ENCODE results near the gene ANXA4.
"Not testable (repeated sequence)": the region's sequence is repeated elsewhere in the genome, so short reads cannot be mapped to it uniquely, and the experiment has no call there.

The ANXA4 gene

DNA sequence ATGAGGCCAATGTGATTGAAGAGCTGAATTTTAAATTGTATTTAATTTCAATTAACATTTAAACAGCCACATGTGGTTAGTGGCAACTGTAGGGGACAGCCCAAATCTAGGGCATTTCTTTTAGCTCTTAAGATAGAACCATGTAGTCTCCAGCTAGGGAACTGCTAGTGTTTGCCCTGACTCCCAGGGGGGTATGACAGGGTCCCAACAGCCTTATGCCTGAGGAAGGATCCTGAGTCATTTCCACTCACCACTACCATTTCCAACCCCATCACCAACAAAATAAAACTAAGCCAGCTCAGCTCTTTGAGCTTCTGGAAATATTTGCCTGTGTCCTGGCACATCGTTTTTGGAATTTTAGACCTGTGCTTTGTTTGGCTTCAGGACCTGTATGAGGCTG is 73.8 kb downstream of the ANXA4 start:
- DNase-seq, result no peak

DNA sequence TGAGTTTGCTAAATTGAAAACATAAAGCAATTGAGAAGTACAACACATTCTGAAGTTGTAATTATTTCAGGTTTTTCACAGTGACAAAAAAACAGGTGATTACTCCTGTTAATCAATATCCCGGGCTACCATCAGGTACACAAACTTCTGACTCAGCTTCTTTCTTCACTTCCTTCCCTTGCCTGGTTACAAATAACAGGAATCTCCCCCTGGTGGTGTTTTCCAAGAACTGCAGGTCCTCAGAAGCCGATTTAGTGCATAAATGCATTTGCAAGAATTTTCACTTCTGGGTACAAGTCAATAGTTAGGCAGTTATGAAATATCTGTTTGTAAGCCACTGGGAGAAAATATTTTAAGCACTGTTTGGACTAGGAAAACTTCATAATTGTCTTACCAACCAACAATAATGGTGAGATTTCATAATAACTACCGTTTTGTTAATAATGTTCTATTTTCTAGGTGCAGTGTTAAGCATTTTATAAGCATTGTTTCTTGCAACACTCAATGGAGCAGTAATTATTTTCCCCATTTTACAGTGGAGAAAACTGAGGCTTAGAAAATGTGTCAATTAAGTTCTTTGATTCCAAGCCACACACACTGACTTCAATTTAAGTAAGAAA is 75.1 kb downstream of the ANXA4 start:
- DNase-seq, result peak; percentile 73

DNA sequence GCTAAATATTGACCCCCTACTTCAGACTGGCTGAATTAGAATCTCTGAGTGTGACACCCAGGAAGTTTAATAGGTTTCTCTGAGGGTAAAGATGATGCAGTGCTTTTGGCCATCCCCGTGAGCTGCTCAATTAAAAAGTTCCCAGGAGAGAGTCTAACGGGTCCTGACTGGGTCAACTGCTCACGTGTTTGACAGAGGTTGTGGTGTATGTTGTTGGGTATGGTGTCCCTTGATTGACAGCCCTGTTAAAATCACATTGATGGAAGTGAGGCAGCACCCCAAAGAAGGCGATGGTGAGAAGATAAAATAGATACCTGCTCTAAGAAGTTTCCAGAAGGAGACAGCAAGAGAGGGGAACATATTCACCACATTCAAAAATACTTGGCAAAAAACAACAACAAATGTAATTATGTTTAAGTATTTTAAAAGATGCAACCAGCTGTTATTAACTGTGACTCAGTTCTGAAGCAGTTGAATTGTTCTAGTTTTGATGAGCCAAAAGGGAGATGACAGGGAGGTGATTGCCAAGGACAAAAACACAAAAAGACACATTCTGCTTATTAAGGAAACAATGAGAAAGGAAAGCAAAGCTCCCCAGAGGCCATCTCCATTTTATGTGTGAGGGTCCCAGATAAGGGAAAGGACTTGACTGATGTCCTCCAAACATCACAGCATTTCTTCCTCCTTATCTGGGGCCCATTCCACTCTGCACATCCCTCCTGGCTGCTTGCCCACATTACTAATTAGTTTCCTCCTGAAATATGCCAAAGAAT is 76.0 kb downstream of the ANXA4 start:
- DNase-seq, result no peak

- DNase-seq, result no peak
These were observed 86.0 kb downstream of the ANXA4 start for GRCh38 chr2:69827796-69828540.

DNA sequence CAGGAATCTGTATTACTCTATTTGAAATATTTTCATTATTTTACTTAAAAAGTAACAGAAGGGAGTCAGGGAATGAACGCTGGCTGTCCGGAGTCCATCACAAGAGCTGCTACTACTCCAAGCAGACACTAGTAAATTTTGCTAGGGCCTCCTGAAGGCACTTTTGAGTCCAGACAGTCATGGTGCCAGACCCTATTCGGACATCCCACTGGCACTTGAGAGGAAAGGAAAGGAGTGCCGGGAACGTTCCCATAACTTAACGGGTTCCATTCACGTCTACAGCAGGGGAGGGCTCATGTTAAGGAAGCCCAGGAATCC is 87.0 kb downstream of the ANXA4 start:
- DNase-seq, result no peak

- peak; percentile 93 for DNase-seq
These were observed 87.5 kb downstream of the ANXA4 start, which contains the start of gene GMCL1 for GRCh38 chr2:69829256-69830044. Gene GMCL1 (plus strand): TSS chr2:69829660. CDS start chr2:69829893, 233 bp downstream.

DNA sequence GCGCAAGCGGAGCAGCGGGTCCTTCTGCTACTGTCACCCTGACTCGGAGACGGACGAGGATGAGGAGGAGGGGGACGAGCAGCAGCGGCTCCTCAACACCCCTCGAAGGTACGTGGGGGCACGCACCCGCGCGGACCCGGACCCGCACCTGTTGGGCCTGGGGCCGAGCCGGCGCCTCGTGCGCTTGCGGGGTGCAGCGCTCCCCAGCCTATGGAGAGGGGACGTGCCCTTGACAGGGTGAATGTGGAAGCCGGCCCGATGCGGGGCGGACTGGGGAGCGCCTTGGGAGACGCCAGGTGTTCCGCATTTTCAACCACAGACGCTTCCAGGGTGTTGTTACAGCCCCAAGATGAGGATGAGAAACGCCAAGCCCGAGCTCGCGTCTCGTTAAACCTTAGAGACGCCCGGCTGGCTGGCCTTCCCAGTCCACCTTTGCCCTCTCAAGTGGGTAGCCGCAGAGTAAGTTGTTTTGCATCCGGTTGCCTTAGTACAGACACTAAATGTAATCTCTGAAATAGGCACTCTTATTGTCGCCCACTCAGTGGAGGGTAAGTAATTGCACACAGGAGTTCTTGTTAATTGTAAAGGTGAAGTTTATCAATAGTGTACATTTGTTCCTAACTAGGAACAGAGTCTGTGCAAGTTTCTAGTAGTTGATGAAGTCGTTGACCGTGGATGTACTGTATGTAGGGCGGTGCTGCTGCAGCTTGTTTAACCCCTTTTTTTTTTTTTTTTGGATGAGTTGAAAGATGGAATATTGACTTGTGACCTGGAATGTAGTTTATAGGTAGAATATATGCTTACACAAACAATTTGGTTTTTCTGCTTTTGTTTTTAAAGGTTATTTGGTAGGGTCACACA is 88.3 kb downstream of the ANXA4 start:
- peak; percentile 30 for DNase-seq

DNA sequence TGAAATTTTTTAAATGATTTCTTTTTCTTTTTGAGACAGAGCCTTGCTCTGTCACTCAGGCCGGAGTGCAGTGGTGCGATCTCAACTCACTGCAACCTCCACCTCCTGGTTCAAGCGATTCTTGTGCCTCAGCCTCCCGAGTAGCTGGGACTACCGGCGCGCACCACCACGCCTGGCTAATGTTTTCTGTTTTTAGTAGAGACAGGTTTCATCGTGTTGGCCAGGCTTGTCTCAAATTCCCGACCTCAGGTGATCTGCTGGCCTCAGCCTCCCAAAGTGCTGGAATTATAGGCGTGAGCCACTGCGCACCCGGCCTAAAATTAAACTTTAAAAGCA is 88.9 kb downstream of the ANXA4 start:
- DNase-seq, result not testable (repeated sequence)

DNA sequence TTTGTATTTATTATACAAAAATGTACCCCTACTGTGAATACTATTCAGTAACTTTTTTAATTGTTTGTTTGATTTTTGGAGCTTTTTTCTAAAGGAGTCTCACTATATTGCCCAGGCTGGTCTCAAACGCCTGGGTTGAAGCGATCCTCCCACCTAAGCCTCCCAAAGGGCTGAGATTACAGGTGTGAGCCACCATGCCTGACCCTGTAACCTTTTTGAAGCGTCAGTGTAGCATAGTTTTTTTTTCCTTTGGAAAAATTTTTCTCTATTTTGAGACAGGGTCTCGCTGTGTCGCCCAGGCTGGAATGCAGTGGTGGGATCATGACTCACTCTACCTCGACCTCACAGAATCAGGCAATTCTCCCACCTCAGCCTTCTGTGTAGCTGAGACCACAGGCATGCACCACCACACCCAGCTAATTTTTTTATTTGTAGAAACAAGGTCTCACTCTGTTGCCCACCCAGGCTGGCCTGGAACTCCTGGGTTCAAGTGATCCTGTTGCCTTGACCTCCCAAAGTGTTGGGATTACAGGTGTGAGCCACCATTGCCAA is 89.5 kb downstream of the ANXA4 start:
- DNase-seq, result no peak

- no peak for DNase-seq
These were observed 91.8 kb downstream of the ANXA4 start for GRCh38 chr2:69833752-69834151.

DNA sequence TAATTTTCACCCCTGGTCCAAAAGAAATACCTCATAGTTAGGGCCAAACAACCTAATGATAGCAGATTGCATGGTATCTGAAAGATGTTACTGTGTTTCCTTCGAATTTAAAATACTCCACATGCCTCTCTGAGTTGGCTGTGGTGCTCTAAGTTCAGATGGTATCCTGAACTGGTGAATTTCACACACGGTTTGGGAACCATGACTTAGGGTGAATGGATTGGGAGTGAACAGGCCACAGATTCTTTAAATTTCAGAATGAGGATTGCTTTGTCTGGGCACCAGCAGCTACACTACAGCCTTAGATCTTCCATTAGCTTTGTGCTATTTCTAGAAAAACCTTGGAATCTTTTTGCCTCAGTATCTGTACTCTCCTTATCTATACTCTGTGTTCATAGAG is 93.7 kb downstream of the ANXA4 start:
- no peak for DNase-seq

- DNase-seq, result no peak
These were observed 94.4 kb downstream of the ANXA4 start for GRCh38 chr2:69836316-69836715.

- DNase-seq, result no peak
These were observed 95.6 kb downstream of the ANXA4 start for GRCh38 chr2:69837533-69837932.

- no peak for DNase-seq
These were observed 102.1 kb downstream of the ANXA4 start for GRCh38 chr2:69843993-69844392.

DNA sequence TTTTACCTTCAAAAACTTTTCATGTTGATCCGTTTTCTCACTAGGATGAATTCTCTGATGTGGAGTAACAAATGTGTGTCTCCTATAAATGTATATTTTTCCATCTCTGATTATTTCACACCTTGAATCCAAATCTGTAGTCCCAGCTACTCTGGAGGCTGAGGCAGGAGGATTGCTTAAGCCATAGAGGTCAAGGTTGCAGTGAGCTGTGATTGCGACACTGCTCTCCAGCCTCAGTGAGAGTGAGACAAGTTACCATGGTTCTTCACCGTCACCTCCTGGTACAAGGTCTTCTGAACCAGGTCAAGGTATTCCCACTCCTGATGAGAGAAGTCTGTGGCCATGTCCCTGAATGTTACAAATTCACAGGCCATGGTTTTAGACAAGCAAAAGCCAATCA is 102.6 kb downstream of the ANXA4 start:
- no peak for DNase-seq

DNA sequence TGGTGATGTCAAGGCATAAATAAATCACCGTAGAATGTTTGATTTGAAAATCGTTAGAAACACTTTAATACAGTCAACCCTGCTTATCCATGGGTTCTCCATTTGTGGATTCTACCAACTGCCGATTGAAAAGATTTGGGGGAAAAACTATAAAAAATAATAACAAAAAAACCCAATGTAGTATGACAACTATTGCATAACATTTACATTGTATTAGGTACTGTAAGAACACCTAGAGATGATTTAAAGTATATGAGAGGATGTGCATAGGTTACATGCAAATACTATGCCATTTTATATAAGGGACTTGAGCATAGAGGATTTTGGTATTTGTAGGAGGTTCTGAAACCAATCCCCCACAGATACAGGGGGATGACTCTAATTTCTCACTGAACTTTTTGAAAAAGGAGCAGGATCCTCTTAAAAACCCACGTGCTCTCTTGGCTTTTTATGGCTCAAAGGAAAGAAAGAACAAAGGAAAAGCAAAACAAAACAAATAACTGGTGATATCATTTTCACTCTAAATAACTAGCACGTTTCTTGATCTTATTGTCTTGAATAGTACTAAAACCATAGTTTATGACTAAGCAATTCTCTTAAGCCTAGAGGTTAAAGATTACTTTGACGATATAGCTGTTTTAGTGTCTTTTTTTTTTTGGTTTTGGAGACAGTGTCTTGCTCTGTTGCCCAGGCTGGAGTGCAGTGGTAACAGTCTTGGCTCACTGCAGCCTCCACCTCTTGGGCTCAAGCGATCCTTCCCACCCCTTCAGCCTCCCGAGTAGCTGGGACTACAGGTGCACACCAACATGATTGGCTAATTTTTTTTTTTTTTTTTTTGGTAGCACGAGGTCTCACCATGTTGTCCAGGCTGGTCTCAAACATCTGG is 104.5 kb downstream of the ANXA4 start:
- no peak for DNase-seq

DNA sequence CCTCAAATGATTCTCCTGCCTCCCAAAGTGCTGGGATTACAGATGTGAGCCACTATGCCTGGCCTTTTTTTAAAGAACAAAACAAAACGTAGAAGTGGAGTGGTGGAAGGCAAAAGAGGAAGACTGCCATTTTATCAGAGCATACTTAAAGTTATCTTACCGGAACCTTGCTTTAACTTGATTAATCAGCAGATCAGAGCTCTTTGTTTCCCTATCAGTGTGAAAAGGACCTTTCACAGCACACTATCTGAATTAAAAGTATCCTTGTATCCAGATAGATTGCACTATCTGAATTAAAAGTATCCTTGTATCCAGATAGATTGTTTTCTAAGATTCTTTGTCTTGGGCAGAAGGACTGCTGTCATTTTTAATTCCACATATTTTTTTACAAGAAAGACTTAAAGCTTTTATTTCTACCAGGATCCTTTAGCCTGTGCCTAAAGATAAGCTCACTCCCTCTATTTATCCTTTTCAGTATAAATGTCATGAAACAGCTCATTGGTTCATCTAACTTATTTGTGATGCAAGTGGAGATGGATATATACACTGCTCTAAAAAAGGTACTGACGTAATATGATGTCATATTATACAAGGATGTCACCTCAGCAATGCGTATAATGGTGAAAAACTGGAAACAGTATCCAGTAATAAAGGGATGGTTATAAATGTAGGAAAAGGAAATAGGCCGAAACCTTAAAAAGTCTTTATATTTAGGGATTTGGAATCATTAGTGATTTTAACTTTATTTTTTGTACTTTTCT is 105.3 kb downstream of the ANXA4 start:
- no peak for DNase-seq

DNA sequence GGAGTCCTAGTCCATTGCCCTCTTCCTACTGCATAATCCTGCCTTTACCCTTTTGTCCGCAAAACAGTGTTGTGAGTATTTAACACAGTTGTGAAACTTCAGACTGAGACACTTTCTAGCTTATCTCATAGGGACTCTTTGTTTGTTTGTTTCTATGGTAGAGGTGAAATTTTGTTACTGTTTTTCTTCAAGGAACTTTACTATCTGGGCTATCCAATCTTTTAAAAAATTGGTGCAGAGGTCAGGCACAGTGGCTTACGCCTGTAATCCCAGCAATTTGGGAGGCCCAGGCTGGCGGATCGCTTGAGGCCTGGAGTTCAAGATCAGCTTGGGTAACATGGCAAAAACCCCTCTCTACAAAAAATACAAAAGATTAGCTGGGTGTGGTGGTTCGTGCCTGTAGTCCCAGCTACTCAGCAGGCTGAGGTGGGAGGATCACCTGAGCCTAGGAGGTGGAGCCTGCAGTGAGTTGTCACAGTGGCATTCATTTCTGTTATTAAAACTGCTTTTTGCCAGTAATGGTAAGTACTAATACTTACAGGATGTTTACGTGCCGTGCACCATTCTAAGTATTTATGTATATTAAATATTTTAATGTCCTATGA is 106.4 kb downstream of the ANXA4 start:
- DNase-seq, result no peak

DNA sequence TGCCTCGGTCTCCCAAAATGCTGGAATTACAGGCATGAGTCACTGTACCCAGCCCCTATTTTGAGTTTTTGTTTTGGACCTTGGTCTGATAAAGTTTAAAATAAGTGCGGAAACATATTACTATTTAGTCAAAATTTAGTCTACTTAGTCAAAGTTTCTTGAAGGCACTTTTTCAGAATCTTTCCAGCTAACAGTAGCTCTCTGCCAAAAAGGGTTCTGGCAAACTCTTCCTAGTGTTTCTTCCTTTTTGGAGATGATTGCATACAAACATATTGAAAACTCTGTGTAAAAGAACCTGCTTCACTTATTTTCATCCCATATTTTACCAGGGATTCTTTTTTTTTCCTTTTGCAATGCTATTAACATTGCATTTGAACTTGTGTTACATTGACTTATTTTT is 116.3 kb downstream of the ANXA4 start:
- no peak for DNase-seq

DNA sequence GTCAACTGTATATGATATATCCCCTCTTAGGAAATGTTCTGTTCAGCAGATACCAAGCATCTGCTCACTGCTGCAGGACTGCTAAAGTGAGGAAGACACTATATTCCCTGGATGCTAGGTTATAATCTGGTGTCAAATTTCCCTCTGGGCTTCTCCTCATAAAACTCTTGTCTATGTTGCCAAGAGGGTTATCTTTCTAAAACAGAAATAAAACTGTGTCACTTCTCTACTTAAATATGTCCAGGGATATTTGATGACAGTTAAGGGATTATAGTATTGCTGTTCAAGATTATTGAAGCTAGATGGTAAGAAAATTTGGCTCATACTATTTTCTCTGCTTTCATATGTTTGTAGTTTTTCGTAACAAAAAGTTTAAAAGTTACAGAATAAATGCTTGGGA is 121.4 kb downstream of the ANXA4 start:
- no peak for DNase-seq
